PFSK-1 (cell line): ENCODE data around the gene OLFM3.

ENCODE experiments used
- FOXP2 ChIP-seq: optimal IDR thresholded peaks from 2 replicates; pipeline ENCODE3; 2011; ENCODE audit warnings: borderline replicate concordance, control low read depth, inconsistent platforms; ENCODE audit not compliant: insufficient read depth; ENCODE audit errors: extremely low read length, extremely low read depth
- POLR2AphosphoS5 ChIP-seq: IDR thresholded peaks from 2 replicates; pipeline ENCODE4 v1.6.1; 2012; ENCODE audit warnings: low read depth, mild to moderate bottlenecking, control low read depth, low read length, moderate library complexity
- TAF1 ChIP-seq: IDR thresholded peaks from 2 replicates; pipeline ENCODE4 v1.6.1; 2012; ENCODE audit warnings: low read length, control low read depth, borderline replicate concordance; ENCODE audit not compliant: insufficient read depth
- TF ChIP-seq, protein P1 (sequence below), 2 experiments: IDR thresholded peaks; 2 replicates each; pipeline versions ENCODE4 v1.6.1 to v1.8.0; 2011 to 2012; ENCODE audit warnings: low read depth in 2 of 2, low read length in 2 of 2, control low read depth in 1 of 2, inconsistent platforms in 1 of 2, mild to moderate bottlenecking in 1 of 2, moderate library complexity in 1 of 2; ENCODE audit not compliant: insufficient read depth in 1 of 2

DNA sequence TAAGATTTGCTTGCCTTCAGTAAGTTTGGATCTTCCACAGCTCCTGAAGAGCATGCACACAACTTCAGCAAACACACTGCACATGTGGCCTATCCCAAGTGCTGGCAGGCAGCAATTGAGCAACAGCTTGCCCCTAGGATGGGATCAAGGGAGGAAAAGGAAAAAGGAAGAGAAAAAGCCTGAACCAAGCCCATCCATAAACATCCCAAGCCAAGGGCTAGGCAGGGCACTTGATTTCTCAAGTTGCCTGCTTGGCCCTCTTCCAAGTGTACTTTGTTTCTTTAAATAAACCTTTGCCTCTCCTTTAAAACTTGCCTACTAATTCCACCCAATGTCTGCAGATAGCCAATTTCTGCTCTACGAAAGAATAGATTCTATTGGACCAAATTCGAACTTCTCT is 49.0 kb upstream of the OLFM3 start:
- TF ChIP-seq POLR2AphosphoS5: no peak
- TF ChIP-seq, protein P1, sequence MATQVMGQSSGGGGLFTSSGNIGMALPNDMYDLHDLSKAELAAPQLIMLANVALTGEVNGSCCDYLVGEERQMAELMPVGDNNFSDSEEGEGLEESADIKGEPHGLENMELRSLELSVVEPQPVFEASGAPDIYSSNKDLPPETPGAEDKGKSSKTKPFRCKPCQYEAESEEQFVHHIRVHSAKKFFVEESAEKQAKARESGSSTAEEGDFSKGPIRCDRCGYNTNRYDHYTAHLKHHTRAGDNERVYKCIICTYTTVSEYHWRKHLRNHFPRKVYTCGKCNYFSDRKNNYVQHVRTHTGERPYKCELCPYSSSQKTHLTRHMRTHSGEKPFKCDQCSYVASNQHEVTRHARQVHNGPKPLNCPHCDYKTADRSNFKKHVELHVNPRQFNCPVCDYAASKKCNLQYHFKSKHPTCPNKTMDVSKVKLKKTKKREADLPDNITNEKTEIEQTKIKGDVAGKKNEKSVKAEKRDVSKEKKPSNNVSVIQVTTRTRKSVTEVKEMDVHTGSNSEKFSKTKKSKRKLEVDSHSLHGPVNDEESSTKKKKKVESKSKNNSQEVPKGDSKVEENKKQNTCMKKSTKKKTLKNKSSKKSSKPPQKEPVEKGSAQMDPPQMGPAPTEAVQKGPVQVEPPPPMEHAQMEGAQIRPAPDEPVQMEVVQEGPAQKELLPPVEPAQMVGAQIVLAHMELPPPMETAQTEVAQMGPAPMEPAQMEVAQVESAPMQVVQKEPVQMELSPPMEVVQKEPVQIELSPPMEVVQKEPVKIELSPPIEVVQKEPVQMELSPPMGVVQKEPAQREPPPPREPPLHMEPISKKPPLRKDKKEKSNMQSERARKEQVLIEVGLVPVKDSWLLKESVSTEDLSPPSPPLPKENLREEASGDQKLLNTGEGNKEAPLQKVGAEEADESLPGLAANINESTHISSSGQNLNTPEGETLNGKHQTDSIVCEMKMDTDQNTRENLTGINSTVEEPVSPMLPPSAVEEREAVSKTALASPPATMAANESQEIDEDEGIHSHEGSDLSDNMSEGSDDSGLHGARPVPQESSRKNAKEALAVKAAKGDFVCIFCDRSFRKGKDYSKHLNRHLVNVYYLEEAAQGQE (IDR thresholded peaks at IDR 0.05; ENCODE audit: insufficient read depth in 1 of 2, low read depth in 2 of 2, low read length in 2 of 2): no peak
- TF ChIP-seq TAF1: no peak
- TF ChIP-seq FOXP2: no peak
